DND-41 (cell line): ENCODE measurements around the gene ADD1.

ENCODE experiments used
- ATAC-seq: fragments of 200-7000 bp; cut with Tn5 transposase; 3 replicates; pipeline ENCODE4 v1.9.1; 2021; ENCODE audit warnings: low read depth; ENCODE audit not compliant: insufficient read depth
- DNase-seq: peaks from one replicate; pipeline ENCODE4 v3.0.0-alpha.2; 2020
- H2AFZ ChIP-seq: 2 replicates; pipeline ENCODE4 v1.6.0; 2012; ENCODE audit warnings: low read depth, low read length
- H3K27ac ChIP-seq: 2 replicates; pipeline ENCODE4 v1.5.1; 2012; ENCODE audit warnings: low read length, inconsistent platforms
- H3K27me3 ChIP-seq: fragments of 200-600 bp; sonication (generic); 2 replicates; pipeline ENCODE4 v1.6.0; 2012; ENCODE audit warnings: low read length, mild to moderate bottlenecking, inconsistent platforms; ENCODE audit not compliant: insufficient read depth, poor library complexity
- H3K36me3 ChIP-seq: 2 replicates; pipeline ENCODE4 v1.5.1; 2012; ENCODE audit warnings: low read length, inconsistent platforms; ENCODE audit not compliant: insufficient read depth
- H3K4me1 ChIP-seq: 2 replicates; pipeline ENCODE4 v1.5.1; 2012; ENCODE audit warnings: mild to moderate bottlenecking, low read length; ENCODE audit not compliant: insufficient read depth
- H3K4me2 ChIP-seq: 2 replicates; pipeline ENCODE4 v1.6.0; 2012; ENCODE audit warnings: mild to moderate bottlenecking, moderate library complexity, low read length, inconsistent platforms; ENCODE audit not compliant: insufficient read depth
- H3K4me3 ChIP-seq, 2 experiments: fragments of 200-600 bp in 1 of 2; shearing (Covaris generic) in 1 of 2; 2 replicates each; pipeline ENCODE4 v1.5.1; 2012 to 2016; ENCODE audit warnings: inconsistent platforms in 2 of 2, low read length in 2 of 2, mild to moderate bottlenecking in 2 of 2, low read depth in 1 of 2, moderate library complexity in 1 of 2
- H3K79me2 ChIP-seq: 2 replicates; pipeline ENCODE4 v1.6.0; 2012; ENCODE audit warnings: low read length, inconsistent platforms; ENCODE audit not compliant: insufficient read depth
- H3K9ac ChIP-seq: 2 replicates; pipeline ENCODE4 v1.6.0; 2012; ENCODE audit warnings: low read depth, mild to moderate bottlenecking, inconsistent platforms, low read length, moderate library complexity
- H3K9me3 ChIP-seq: 2 replicates; pipeline ENCODE4 v1.5.1; 2012; ENCODE audit warnings: low read length, moderate library complexity, mild to moderate bottlenecking, inconsistent platforms; ENCODE audit not compliant: insufficient read depth, severe bottlenecking
- H4K20me1 ChIP-seq: 2 replicates; pipeline ENCODE4 v1.6.0; 2012; ENCODE audit warnings: low read length; ENCODE audit not compliant: insufficient read depth
- CTCF ChIP-seq: IDR thresholded peaks from 2 replicates; pipeline ENCODE4 v1.5.1; 2012; ENCODE audit warnings: borderline replicate concordance, low read length, moderate library complexity, mild to moderate bottlenecking; ENCODE audit not compliant: poor library complexity, severe bottlenecking; ENCODE audit errors: extremely low read depth
- EZH2 ChIP-seq: IDR thresholded peaks from 3 replicates; pipeline ENCODE4 v1.6.1; 2012; ENCODE audit warnings: borderline replicate concordance, low read depth, mild to moderate bottlenecking, moderate library complexity, low read length, inconsistent platforms; ENCODE audit not compliant: severe bottlenecking

Gene ADD1

GRCh38 chr4:2800691-2801596, 42.7 kb upstream of the ADD1 start:
- no peak overlapping the region for H2AFZ ChIP-seq
- no peak overlapping the region for H3K9ac ChIP-seq
- no peak for DNase-seq
- H3K36me3 ChIP-seq: no peaks in the 10 kb centered on the region
- TF ChIP-seq EZH2 (no peak), CTCF (no peak)
- H3K79me2 ChIP-seq: no peaks in the 10 kb centered on the region
- no peaks in the 10 kb centered on the region; the same call in 1 of the 2 replicates for H4K20me1 ChIP-seq
- H3K27ac ChIP-seq: no peak overlapping the region
- H3K27me3 ChIP-seq: no peaks in the 10 kb centered on the region
- no peaks in the 10 kb centered on the region for H3K4me1 ChIP-seq
- H3K4me2 ChIP-seq: no peak overlapping the region
- ATAC-seq: no peak
- no peaks in the 10 kb centered on the region for H3K9me3 ChIP-seq
- H3K4me3 ChIP-seq: no peak overlapping the region

GRCh38 chr4:2802618-2803531, 40.8 kb upstream of the ADD1 start:
- Histone ChIP-seq H3K4me2 (no peak overlapping the region), H4K20me1 (no peaks in the 10 kb centered on the region; the same call in 1 of the 2 replicates), H3K4me1 (no peaks in the 10 kb centered on the region), H3K9ac (no peak overlapping the region), H3K9me3 (no peaks in the 10 kb centered on the region), H3K36me3 (no peaks in the 10 kb centered on the region), H2AFZ (no peak overlapping the region), H3K27ac (no peak overlapping the region), H3K27me3 (no peaks in the 10 kb centered on the region), H3K79me2 (no peaks in the 10 kb centered on the region), H3K4me3 (no peak overlapping the region)
- DNase-seq: no peak
- ATAC-seq: no peak
- TF ChIP-seq CTCF (no peak), EZH2 (no peak)

- H3K9me3 ChIP-seq: no peaks in the 10 kb centered on the region
- H3K79me2 ChIP-seq: no peaks in the 10 kb centered on the region
- no peak overlapping the region for H3K4me2 ChIP-seq
- TF ChIP-seq EZH2 (no peak), CTCF (no peak)
- no peaks in the 10 kb centered on the region for H3K4me1 ChIP-seq
- no peak overlapping the region for H2AFZ ChIP-seq
- no peak overlapping the region for H3K4me3 ChIP-seq
- no peak overlapping the region for H3K9ac ChIP-seq
- no peak overlapping the region for H3K27ac ChIP-seq
- no peaks in the 10 kb centered on the region for H3K27me3 ChIP-seq
- DNase-seq (no peak), ATAC-seq (no peak)
- H4K20me1 ChIP-seq: no peaks in the 10 kb centered on the region; the same call in 1 of the 2 replicates
- no peaks in the 10 kb centered on the region for H3K36me3 ChIP-seq
Measured at GRCh38 chr4:2803624-2804448, 39.8 kb upstream of the ADD1 start.
